H9 (cell line): ENCODE data around the gene GNPDA1. TPM values are rescaled to one million over a fixed set of nuclear protein-coding genes. Genes with fewer than 3 reads are reported as not detected.

Experiments used
- DNase-seq: peaks from one replicate; pipeline ENCODE4 v3.0.0-alpha.2; 2017
- H2AFZ ChIP-seq: one replicate; pipeline ENCODE4 v1.6.1; 2013; ENCODE audit warnings: mild to moderate bottlenecking, low read length, control low read depth, moderate library complexity
- H2AK5ac ChIP-seq: 2 replicates; pipeline ENCODE4 v1.6.1; 2013; ENCODE audit warnings: low read length, control low read depth, mixed read lengths; ENCODE audit not compliant: insufficient read length
- H2BK120ac ChIP-seq: one replicate; pipeline ENCODE4 v1.6.1; 2013; ENCODE audit warnings: low read depth, mild to moderate bottlenecking, low read length, control low read depth, inconsistent platforms; ENCODE audit not compliant: poor library complexity, severe bottlenecking
- H2BK12ac ChIP-seq: 2 replicates; pipeline ENCODE4 v1.6.1; 2013; ENCODE audit warnings: low read length, control low read depth, mixed read lengths, low read depth; ENCODE audit not compliant: insufficient read length
- H2BK15ac ChIP-seq: 2 replicates; pipeline ENCODE4 v1.6.1; 2013; ENCODE audit warnings: low read depth, low read length, control low read depth
- H2BK20ac ChIP-seq: one replicate; pipeline ENCODE4 v1.6.1; 2013; ENCODE audit warnings: low read depth, mild to moderate bottlenecking, low read length, control low read depth, inconsistent platforms; ENCODE audit not compliant: poor library complexity, severe bottlenecking
- H2BK5ac ChIP-seq: 2 replicates; pipeline ENCODE4 v1.6.1; 2013; ENCODE audit warnings: low read length, control low read depth, mixed read lengths; ENCODE audit not compliant: insufficient read length
- H3K14ac ChIP-seq: 2 replicates; pipeline ENCODE4 v1.6.1; 2013; ENCODE audit warnings: low read length, control low read depth; ENCODE audit not compliant: insufficient read depth
- H3K18ac ChIP-seq: 2 replicates; pipeline ENCODE4 v1.6.1; 2013; ENCODE audit warnings: low read depth, mild to moderate bottlenecking, mixed read lengths, low read length, control low read depth; ENCODE audit not compliant: insufficient read length
- H3K23ac ChIP-seq: 2 replicates; pipeline ENCODE4 v1.6.1; 2013; ENCODE audit warnings: low read length, control low read depth, mixed read lengths, low read depth; ENCODE audit not compliant: insufficient read length
- H3K23me2 ChIP-seq: 2 replicates; pipeline ENCODE4 v1.6.1; 2013; ENCODE audit warnings: low read depth, mild to moderate bottlenecking, mixed read lengths, low read length, control low read depth; ENCODE audit not compliant: insufficient read length, poor library complexity, severe bottlenecking
- H3K27ac ChIP-seq: 2 replicates; pipeline ENCODE4 v1.5.1; 2013; ENCODE audit warnings: low read length, control low read depth, mixed read lengths, low read depth; ENCODE audit not compliant: insufficient read length
- H3K27me3 ChIP-seq: 2 replicates; pipeline ENCODE4 v1.6.1; 2013; ENCODE audit warnings: low read length, control low read depth, inconsistent platforms; ENCODE audit not compliant: insufficient read depth
- H3K4ac ChIP-seq: 2 replicates; pipeline ENCODE4 v1.6.1; 2013; ENCODE audit warnings: low read depth, mild to moderate bottlenecking, control low read depth, inconsistent platforms, low read length, moderate library complexity
- H3K4me1 ChIP-seq: 2 replicates; pipeline ENCODE4 v1.6.1; 2013; ENCODE audit warnings: low read length, control low read depth, inconsistent platforms; ENCODE audit not compliant: insufficient read depth
- H3K4me2 ChIP-seq: 2 replicates; pipeline ENCODE4 v1.6.1; 2013; ENCODE audit warnings: low read length, control low read depth, mixed read lengths; ENCODE audit not compliant: insufficient read length, insufficient read depth
- H3K56ac ChIP-seq: 2 replicates; pipeline ENCODE4 v1.6.1; 2013; ENCODE audit warnings: low read depth, mild to moderate bottlenecking, mixed read lengths, low read length, control low read depth; ENCODE audit not compliant: insufficient read length
- H3K79me1 ChIP-seq: 2 replicates; pipeline ENCODE4 v1.6.1; 2013; ENCODE audit warnings: low read depth, mild to moderate bottlenecking, moderate library complexity, low read length, control low read depth, inconsistent platforms; ENCODE audit not compliant: insufficient read depth, poor library complexity, severe bottlenecking
- H3K79me2 ChIP-seq: 2 replicates; pipeline ENCODE4 v1.6.1; 2013; ENCODE audit warnings: low read length, control low read depth, inconsistent platforms; ENCODE audit not compliant: insufficient read depth
- H3K9ac ChIP-seq: 2 replicates; pipeline ENCODE4 v1.6.1; 2013; ENCODE audit warnings: low read length, control low read depth, mixed read lengths; ENCODE audit not compliant: insufficient read length; ENCODE audit errors: extremely low read depth
- H3K9me3 ChIP-seq: one replicate; pipeline ENCODE4 v1.6.1; 2013; ENCODE audit warnings: low read depth, low read length, inconsistent platforms; ENCODE audit not compliant: control insufficient read depth
- H3T11ph ChIP-seq: one replicate; pipeline ENCODE4 v1.6.1; 2013; ENCODE audit warnings: mild to moderate bottlenecking, low read length, control low read depth, inconsistent platforms
- H4K20me1 ChIP-seq: one replicate; pipeline ENCODE4 v1.6.1; 2013; ENCODE audit not compliant: control insufficient read depth, insufficient read length, insufficient read depth
- H4K5ac ChIP-seq: 2 replicates; pipeline ENCODE4 v1.6.1; 2013; ENCODE audit warnings: low read depth, mild to moderate bottlenecking, mixed read lengths, low read length, control low read depth; ENCODE audit not compliant: insufficient read length
- H4K8ac ChIP-seq: replicated peaks from 2 replicates; pipeline ENCODE4 v1.6.1; 2013; ENCODE audit warnings: low read length, control low read depth, mixed read lengths, low read depth; ENCODE audit not compliant: insufficient read length
- H4K91ac ChIP-seq: 2 replicates; pipeline ENCODE4 v1.6.1; 2013; ENCODE audit warnings: low read depth, mild to moderate bottlenecking, moderate library complexity, mixed read lengths, low read length, control low read depth; ENCODE audit not compliant: insufficient read length
- H3K27ac Mint-ChIP-seq, 3 experiments: 2 replicates in 2 of 3; 3 replicates in 1 of 3; pipeline ENCODE4 v1.8.0; 2020 to 2021; ENCODE audit warnings: mixed read lengths in 3 of 3, mild to moderate bottlenecking in 1 of 3, moderate library complexity in 1 of 3
- H3K27me3 Mint-ChIP-seq: 2 replicates; pipeline ENCODE4 v1.8.0; 2021; ENCODE audit warnings: low read depth, mild to moderate bottlenecking, moderate library complexity, mixed read lengths
- H3K36me3 Mint-ChIP-seq, 3 experiments: 2 replicates in 2 of 3; 3 replicates in 1 of 3; pipeline ENCODE4 v1.8.0; 2020 to 2021; ENCODE audit warnings: low read depth in 3 of 3, mixed read lengths in 3 of 3; ENCODE audit not compliant: insufficient read depth in 1 of 3
- H3K4me1 Mint-ChIP-seq, 2 experiments: 2 replicates each; pipeline ENCODE4 v1.8.0; 2020; ENCODE audit warnings: mixed read lengths in 2 of 2
- H3K4me3 Mint-ChIP-seq, 2 experiments: 2 replicates in 1 of 2; 3 replicates in 1 of 2; pipeline ENCODE4 v1.8.0; 2020 to 2021; ENCODE audit warnings: mild to moderate bottlenecking in 2 of 2, mixed read lengths in 2 of 2, moderate library complexity in 1 of 2
- H3K9me3 Mint-ChIP-seq, 2 experiments: 2 replicates in 1 of 2; 3 replicates in 1 of 2; pipeline ENCODE4 v1.8.0; 2020; ENCODE audit warnings: mild to moderate bottlenecking in 2 of 2, mixed read lengths in 2 of 2, moderate library complexity in 1 of 2
- WGBS: extraction: QIAGEN DNeasy Blood & Tissue Kit; methylation state at CpG from one replicate; pipeline ENCODE4 v1.1.7; 2013; ENCODE audit warnings: missing lambda C conversion rate, low lambda C conversion rate, mixed read lengths; ENCODE audit not compliant: insufficient read length; ENCODE audit errors: extremely low coverage; 5-methylcytosine and 5-hydroxymethylcytosine counted together
- total RNA-seq: library from RNA; stranded (reverse); gene quantifications from 2 replicates; pipeline ENCODE4 v1.2.1, GENCODE V29; 2021
- TF ChIP-seq, protein P1 (sequence below): fragments of 200-600 bp; sonication (generic); conservative IDR thresholded peaks from 3 replicates; pipeline ENCODE4 v1.8.0; 2021; ENCODE audit warnings: antibody characterized with exemption, mild to moderate bottlenecking

Gene GNPDA1
- total RNA-seq, 1 experiment from 2014 or later: 66.8 TPM

DNA sequence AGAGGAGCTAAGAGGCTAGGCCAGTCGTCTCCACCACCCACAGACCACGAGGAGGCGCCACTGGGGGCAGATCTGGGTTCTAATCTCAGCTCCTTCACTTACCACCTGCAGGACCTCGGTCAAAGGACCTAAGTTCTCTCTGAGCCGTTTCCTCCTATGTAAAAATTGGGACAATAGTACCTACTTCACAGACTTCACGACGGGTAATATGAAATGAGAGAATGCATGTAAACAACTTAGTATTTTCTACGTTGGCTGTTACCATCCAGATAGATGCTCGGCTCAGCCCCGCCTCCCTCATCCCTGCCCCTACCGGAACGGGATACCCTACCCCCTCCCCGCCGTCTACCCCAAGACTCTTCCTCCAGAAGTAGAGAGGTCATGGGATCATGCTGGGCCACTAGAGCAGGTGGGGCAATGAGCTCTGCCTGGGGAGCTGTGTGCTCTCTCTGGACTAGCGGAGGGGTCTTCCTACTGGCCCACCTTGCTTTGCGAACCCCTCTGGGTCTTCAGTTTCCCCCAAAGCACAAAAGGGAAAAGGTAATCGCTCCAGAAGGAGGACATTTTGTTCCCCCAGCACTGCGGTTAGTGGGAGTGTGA lies 541 bp downstream of the GNPDA1 start:
- Mint-ChIP-seq H3K36me3 (peaks cover 4 to 32% (median 29%) of the 10 kb centered on the region in 3 experiments; a peak in 5 of 7 replicates), H3K9me3 (no peaks in the 10 kb centered on the region), H3K4me3 (peak overlapping the region; percentile 82 to 84), H3K27ac (peak overlapping the region; percentile 84 to 98 (median 89); a peak in 5 of 7 replicates), H3K27me3 (no peaks in the 10 kb centered on the region), H3K4me1 (peaks cover 8 to 11% of the 10 kb centered on the region in 2 experiments)
- Histone ChIP-seq H3K9me3 (no peaks in the 10 kb centered on the region), H3K27ac (no peak overlapping the region), H2BK12ac (no peak overlapping the region), H2AK5ac (no peak overlapping the region), H3K23ac (no peak overlapping the region), H4K5ac (no peak overlapping the region), H4K8ac (no peak overlapping the region), H3K56ac (no peak overlapping the region), H3K14ac (peak overlapping the region; percentile 87), H3K4me2 (peak overlapping the region; percentile 82), H4K91ac (no peak overlapping the region), H2AFZ (no peak overlapping the region), H3K23me2 (peaks cover 8% of the 10 kb centered on the region), H2BK20ac (no peak overlapping the region), H3K9ac (peak overlapping the region; percentile 73), H2BK120ac (no peak overlapping the region), H3K79me2 (no peaks in the 10 kb centered on the region), H3K79me1 (no peaks in the 10 kb centered on the region), H2BK15ac (no peak overlapping the region), H3K18ac (peak overlapping the region; percentile 86), H3T11ph (no peak overlapping the region), H2BK5ac (no peak overlapping the region), H3K4ac (no peak overlapping the region), H3K27me3 (no peaks in the 10 kb centered on the region), H3K4me1 (no peaks in the 10 kb centered on the region; the same call in 1 of the 2 replicates), H4K20me1 (no peaks in the 10 kb centered on the region)
- TF ChIP-seq, protein P1, sequence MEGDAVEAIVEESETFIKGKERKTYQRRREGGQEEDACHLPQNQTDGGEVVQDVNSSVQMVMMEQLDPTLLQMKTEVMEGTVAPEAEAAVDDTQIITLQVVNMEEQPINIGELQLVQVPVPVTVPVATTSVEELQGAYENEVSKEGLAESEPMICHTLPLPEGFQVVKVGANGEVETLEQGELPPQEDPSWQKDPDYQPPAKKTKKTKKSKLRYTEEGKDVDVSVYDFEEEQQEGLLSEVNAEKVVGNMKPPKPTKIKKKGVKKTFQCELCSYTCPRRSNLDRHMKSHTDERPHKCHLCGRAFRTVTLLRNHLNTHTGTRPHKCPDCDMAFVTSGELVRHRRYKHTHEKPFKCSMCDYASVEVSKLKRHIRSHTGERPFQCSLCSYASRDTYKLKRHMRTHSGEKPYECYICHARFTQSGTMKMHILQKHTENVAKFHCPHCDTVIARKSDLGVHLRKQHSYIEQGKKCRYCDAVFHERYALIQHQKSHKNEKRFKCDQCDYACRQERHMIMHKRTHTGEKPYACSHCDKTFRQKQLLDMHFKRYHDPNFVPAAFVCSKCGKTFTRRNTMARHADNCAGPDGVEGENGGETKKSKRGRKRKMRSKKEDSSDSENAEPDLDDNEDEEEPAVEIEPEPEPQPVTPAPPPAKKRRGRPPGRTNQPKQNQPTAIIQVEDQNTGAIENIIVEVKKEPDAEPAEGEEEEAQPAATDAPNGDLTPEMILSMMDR: peak; percentile 79
- no CpG with 5 or more reads among the region's 18 CpGs for WGBS
- peak; percentile 78 for DNase-seq
